Measurements from ENCODE around the gene ATXN7L3.

DNA sequence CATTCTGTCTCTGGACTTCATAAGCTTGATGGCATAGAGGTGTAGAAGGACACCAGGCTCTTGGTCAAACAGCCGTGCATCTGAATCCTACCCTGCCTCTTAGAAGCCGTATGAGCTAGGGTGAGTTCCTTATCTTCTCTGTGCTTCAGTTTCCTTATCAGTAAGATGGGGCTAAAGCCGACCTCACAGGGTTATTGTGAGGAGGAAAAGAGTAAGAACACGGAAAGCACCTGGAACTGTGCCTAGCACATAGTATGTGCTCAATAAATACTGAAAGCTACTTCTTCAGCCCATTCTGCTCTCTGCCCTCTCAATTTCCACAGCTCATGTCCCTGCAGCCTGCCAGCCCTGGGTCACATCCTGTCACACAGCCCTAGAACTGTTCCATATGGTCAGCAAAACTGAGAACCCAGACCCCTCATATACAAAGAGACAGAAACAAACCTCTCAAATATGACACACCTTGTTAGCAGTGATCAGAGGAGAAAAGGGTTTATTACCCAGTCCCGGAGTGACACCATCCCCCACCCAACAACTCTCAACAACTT is 36.8 kb upstream of the ATXN7L3 start:
- TF ChIP-seq, protein P1, sequence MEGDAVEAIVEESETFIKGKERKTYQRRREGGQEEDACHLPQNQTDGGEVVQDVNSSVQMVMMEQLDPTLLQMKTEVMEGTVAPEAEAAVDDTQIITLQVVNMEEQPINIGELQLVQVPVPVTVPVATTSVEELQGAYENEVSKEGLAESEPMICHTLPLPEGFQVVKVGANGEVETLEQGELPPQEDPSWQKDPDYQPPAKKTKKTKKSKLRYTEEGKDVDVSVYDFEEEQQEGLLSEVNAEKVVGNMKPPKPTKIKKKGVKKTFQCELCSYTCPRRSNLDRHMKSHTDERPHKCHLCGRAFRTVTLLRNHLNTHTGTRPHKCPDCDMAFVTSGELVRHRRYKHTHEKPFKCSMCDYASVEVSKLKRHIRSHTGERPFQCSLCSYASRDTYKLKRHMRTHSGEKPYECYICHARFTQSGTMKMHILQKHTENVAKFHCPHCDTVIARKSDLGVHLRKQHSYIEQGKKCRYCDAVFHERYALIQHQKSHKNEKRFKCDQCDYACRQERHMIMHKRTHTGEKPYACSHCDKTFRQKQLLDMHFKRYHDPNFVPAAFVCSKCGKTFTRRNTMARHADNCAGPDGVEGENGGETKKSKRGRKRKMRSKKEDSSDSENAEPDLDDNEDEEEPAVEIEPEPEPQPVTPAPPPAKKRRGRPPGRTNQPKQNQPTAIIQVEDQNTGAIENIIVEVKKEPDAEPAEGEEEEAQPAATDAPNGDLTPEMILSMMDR (IDR thresholded peaks at IDR 0.05): no peak
- TF ChIP-seq POLR2A (IDR thresholded peaks at IDR 0.05): no peak

All from uterus (tissue), 2 donors.